Ecto neural progenitor cell (in vitro differentiated cells): ENCODE measurements around the gene ERVK3-1.
"Not testable (repeated sequence)": the region's sequence is repeated elsewhere in the genome, so short reads cannot be mapped to it uniquely, and the experiment has no call there.

Source experiments
- DNase-seq: peaks from one replicate; pipeline ENCODE4 v3.0.0-alpha.2; 2018; ENCODE audit warnings: low spot score

The ERVK3-1 gene

GRCh38 chr19:58304748-58305064, 471 bp upstream of the ERVK3-1 start:
- DNase-seq, result no peak

GRCh38 chr19:58305932-58306323, 751 bp downstream of the ERVK3-1 start:
- DNase-seq, result no peak

GRCh38 chr19:58307736-58308135, 2.6 kb downstream of the ERVK3-1 start:
- DNase-seq, result no peak

GRCh38 chr19:58310685-58311084, 5.5 kb downstream of the ERVK3-1 start:
- DNase-seq, result not testable (repeated sequence)

GRCh38 chr19:58311345-58311865, 6.2 kb downstream of the ERVK3-1 start:
- no peak for DNase-seq

GRCh38 chr19:58315580-58315979, 10.4 kb downstream of the ERVK3-1 start:
- no peak for DNase-seq

GRCh38 chr19:58317476-58318072, 12.4 kb downstream of the ERVK3-1 start:
- no peak for DNase-seq

GRCh38 chr19:58318297-58318696, 13.1 kb downstream of the ERVK3-1 start:
- no peak for DNase-seq

GRCh38 chr19:58319241-58319640, 14.1 kb downstream of the ERVK3-1 start:
- DNase-seq, result no peak

GRCh38 chr19:58325311-58326022, 20.3 kb downstream of the ERVK3-1 start:
- no peak for DNase-seq

GRCh38 chr19:58326501-58326913, 21.3 kb downstream of the ERVK3-1 start:
- no peak for DNase-seq

- DNase-seq, result peak; percentile 97
Measured at GRCh38 chr19:58326914-58327726, 21.9 kb downstream of the ERVK3-1 start, which contains the start of gene ZSCAN22. Gene ZSCAN22 (plus strand): TSS chr19:58326994. CDS start chr19:58334803, 7,809 bp downstream.

GRCh38 chr19:58328999-58329398, 23.8 kb downstream of the ERVK3-1 start:
- peak; percentile 70 for DNase-seq

- no peak for DNase-seq
Measured at GRCh38 chr19:58330458-58330857, 25.3 kb downstream of the ERVK3-1 start.

- no peak for DNase-seq
Measured at GRCh38 chr19:58332697-58333096, 27.5 kb downstream of the ERVK3-1 start.

GRCh38 chr19:58334691-58335249, 29.6 kb downstream of the ERVK3-1 start:
- no peak for DNase-seq

- no peak for DNase-seq
Measured at GRCh38 chr19:58335630-58336029, 30.5 kb downstream of the ERVK3-1 start.

GRCh38 chr19:58336216-58336615, 31.0 kb downstream of the ERVK3-1 start:
- DNase-seq, result no peak

- no peak for DNase-seq
Measured at GRCh38 chr19:58336820-58337219, 31.6 kb downstream of the ERVK3-1 start.

- DNase-seq, result no peak
Measured at GRCh38 chr19:58338336-58338735, 33.2 kb downstream of the ERVK3-1 start.

GRCh38 chr19:58338825-58339558, 33.8 kb downstream of the ERVK3-1 start:
- DNase-seq, result no peak

- no peak for DNase-seq
Measured at GRCh38 chr19:58345558-58345957, 40.4 kb downstream of the ERVK3-1 start.
